Fibroblast of skin of abdomen (primary cell): ENCODE results near the gene SHISA4.
"Not testable (repeated sequence)": the region's sequence is repeated elsewhere in the genome, so short reads cannot be mapped to it uniquely, and the experiment has no call there.

Experiments
- DNase-seq: peaks from one replicate; pipeline ENCODE4 v3.0.0-alpha.2; 2013

Gene SHISA4

DNA sequence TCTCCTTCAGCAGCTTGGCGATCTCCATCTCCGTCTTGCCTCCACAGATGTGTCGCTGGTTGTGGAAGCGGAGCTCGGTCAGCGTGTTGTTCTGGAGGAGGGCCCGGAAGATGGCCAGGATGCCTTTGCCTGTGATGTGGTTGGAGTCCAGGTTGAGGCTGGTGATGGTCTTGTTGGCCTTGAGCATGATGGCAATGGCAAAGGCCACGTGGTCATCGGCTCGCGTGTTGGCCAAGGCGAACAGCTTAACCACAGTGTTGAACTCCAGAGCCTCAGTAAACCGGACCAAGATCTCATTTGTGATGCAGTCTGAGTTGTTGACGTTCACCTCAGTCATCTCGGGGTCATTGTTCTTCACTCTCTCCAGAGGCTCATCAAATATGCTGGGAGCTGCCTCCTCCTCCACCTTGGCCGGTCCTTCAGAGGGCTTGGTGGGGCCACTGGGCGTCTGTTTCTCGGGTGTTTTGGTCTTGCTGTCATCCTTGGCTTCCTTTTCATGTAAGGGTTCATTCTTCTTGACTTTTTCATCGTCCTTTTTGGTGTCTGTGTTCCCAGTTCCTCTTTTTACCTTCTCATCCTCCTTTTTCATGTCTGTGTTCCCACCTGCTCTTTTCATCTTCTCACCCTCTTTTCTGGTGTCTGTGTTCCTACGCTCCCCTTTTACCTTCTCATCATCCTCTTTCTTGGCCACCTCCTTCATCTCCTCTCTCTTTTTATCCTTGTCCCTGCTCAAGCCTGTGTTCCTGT is 11.2 kb downstream of the SHISA4 start:
- DNase-seq = no peak

DNA sequence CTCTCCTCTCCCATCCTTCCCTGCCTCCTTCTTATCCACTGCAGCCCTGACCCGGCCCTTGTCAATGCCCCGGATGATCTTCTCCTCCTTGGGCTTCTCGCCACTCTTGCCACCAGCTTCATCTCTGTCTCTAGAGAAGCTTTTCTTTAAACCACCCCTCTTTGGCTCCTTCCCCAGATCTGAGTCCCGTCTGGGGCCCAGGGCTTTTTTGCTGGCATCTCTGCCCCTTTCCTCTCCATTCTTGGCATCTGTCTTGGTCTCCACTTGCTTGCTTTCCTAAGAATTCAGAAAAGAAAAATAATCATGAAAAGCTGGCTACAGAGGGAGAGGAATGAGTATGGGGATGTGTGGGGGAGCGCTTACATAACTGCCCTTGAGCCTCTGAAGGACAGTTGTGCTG is 11.8 kb downstream of the SHISA4 start:
- DNase-seq = no peak

DNA sequence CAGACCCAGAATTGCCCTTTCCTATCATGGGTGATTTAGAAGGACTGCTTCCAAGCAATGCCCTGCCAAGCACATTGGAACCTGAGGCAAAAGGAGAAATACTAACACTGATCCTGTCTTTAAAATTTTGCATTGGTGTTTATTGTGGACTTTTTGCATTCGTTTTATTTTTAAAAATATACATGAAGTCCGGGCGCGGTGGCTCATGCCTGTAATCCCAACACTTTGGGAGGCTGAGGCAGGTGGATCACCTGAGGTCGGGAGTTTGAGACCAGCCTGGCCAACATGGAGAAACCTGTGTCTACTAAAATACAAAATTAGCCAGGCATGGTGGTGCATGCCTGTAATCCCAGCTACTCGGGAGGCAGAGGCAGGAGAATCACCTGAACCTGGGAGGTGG is 12.3 kb downstream of the SHISA4 start:
- not testable (repeated sequence) for DNase-seq

DNA sequence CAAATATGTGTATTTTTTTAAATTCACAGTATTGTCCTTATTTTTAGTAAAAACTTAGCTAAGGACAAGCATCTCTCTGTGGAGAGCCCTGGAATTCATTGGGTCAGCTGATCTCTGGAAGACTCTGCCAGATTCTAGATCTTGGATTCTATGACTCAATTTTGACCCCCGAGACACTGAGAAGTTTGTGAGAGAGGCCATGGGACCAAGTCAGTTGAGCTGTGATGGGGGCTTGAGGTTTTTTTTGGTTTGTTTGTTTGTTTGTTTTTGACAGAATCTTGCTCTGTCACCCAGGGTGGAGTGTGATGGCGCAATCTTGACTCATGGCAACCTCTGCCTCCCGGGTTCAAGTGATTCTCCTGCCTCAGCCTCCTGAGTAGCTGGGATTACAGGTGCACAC is 13.5 kb downstream of the SHISA4 start:
- DNase-seq = peak; percentile 50

DNA sequence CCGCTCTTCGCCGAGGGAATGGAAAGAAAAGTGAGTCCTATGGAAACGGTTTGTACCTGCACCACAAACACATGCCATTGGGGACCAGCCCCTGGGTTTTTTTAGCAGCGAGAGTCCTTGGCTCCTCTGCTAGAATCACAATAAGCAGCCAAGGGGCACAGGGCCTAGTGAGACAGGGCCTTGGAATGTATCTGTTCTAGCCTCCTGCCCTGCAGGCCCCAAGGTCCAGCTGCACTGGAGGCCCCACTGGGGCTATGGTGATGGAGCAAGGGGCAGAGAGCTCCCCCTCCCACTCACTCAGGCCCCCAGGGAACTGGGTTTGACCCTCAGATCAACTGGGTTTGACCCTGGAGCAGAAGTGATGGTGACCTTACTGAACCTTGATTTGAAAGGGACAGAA is 14.4 kb downstream of the SHISA4 start:
- peak; percentile 67 for DNase-seq

DNA sequence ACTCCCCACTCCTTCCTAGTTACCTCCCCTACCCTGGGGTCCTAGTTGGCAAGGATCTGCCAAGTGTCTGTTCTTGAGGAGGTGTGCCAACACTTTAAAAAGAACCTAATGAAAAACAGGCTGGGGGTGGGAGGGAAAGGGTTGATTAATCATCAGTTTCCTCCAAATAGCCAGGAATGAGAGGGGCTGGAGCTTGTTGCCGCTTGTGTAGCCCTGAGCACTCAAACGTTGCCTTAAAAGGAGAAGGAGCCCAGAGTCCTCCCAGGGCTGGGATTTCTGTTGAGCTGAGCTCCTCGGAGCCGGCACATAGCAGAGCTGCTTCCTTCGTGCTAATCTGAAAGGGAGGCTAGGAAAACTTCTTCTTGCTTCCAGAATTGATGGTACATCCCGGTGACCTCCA is 15.9 kb downstream of the SHISA4 start:
- peak; percentile 99 for DNase-seq

DNA sequence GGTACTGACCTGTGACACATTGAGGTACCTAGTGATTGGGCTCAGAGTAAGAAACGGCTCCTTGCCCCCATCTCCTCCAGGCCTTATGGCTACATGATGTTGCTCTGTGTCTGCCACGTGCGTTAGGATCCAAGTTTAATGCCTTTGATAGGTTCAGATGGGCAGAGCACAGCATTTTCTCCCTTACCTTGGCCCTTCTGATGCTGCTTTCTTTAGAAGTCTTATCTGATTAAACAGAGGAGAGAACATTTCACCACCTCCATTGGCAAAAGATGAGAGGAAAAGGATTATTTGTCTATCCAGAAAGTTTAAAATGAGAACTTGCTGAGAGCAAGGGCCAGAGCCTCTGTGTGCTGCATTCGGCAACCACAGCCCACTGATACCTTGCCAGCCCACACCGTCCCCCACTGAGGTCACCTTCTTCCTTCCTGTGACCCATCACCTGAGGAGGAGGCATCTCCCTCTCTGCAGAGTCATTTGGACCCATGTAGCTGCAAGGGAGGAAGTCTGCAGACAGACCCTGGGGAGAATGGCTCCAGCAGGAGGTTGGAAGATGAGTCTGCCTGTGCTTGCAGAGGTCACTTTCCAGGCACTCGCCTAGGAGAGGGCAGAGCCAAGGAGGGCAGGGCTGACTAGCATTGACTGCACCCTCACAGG is 16.7 kb downstream of the SHISA4 start:
- DNase-seq = no peak

DNA sequence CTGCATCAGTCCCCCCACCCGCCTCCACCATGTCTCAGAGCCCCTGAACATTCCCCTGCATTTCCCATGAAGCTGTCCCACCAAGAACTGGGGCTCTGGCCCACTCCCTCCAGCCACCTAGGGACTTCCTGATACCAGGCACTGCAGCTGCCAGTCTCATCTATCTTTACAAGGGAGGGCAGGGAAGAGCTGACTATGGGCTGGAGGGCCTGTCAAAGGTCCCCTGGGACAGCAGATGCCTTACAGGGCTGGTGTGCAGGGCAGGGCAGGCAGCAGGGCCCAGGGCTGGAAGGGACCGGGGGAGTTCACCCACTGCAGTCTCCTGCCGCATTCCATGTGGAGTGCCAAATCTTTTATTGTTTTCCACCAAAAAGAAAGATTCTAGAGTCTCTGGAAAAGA is 17.6 kb downstream of the SHISA4 start:
- no peak for DNase-seq

DNA sequence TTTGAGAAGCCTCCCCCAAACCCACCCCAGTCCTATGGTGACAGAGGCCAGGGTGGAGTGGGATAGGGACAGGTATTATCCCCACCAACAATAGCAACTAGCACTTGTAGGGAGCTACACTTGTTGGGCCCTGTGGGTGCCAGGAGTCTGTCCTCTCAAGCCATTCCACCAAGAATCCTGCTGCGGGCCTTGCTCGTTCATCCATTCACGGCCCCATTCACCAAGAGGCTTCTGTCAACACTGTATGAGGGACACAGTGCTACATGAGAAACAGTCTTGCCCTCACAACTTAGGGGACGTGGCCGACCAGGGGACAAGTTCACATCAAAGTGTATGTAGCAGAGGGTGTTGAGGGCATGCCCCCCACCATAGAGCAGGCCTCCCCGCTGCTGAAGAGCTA is 18.9 kb downstream of the SHISA4 start:
- DNase-seq = no peak

DNA sequence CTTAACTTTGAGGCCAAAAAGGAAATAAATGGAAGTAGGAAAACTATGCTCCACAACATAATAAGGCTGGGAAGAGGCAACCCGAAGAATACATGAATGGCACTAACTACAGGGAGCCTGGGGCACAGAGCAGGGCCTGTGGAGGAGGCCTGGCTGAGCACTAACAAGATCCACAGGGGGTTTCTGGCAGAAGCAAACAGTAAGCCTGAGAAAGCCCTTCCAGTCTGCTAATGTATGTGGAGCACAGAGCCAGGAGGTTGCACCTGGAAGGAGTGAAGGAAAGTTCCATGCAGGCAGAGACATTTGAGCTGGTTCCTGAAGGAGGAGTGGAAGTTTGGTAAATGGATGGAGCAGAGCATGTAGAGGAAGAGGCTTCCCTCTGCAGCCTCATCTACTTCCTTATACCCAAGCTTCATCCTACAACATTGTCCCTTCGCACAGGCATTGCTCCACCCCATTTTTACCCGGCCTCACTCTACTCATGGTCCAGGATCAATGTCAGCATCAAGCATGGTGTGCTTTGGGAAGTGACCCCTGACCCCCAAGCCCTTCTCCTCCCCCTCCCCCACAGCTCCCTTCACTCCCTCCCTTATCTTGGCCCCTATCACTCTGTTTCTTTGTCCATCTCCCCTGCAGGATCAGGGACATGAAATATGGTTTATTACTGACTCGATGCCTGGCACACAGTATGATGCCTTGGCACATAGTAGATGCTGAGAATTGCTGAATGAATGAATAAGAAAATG is 23.3 kb downstream of the SHISA4 start:
- DNase-seq = no peak

DNA sequence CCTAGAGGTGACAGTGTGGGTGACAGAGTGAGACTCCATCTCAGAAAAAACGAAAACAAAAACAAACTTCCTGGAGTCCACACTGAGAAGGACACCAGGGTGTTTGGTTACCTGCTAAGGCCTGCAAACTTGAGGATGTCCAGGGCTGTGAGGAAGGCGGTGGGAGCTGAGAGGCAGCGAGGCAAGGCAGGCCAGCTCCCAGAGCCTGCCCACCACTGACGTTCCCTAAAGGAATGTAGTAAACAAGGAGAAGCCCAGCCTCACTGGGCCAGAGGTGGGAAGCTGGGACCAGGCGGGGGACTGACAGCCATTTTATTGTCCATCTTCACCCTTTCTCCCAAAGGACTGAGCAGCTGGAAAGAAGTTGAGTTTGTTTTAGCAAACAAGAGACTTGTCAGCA is 24.1 kb downstream of the SHISA4 start:
- DNase-seq = peak; percentile 47

DNA sequence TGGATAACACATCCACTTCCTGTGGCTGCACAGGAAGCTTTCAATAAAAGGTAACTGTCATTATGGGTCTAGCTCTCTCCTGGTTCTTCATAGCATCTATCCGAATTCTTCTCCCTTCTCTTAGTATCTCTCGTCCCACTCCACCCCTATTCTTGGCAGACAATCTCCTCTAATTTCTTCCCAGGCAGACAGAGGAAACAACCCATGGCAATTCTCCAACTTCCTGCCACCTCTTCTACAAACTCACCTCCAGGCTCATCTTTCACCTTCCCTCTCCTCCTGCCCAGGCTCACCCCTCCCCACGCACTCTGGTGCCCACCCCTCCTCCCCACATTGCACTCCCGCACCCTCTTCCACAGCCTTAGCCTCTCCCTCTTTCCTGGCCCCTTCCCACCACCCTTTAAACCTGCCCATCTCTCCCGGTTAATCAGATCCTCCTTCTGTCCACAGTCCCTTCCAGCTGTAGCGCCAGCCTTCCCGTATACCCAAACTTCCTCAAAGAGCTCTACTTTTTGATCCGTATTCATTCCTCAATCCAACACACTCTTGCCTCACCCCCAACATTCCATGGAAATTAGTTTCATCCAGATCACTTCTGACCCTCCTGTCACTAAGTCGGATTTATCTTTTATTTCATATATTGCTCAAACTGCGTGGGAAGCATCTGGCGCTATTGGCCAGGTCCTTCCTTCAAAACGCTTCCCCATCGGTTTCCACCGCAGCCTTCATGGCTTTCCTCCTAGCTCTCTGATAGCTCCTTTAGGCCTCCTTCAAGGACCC is 25.9 kb downstream of the SHISA4 start:
- DNase-seq = peak; percentile 85

DNA sequence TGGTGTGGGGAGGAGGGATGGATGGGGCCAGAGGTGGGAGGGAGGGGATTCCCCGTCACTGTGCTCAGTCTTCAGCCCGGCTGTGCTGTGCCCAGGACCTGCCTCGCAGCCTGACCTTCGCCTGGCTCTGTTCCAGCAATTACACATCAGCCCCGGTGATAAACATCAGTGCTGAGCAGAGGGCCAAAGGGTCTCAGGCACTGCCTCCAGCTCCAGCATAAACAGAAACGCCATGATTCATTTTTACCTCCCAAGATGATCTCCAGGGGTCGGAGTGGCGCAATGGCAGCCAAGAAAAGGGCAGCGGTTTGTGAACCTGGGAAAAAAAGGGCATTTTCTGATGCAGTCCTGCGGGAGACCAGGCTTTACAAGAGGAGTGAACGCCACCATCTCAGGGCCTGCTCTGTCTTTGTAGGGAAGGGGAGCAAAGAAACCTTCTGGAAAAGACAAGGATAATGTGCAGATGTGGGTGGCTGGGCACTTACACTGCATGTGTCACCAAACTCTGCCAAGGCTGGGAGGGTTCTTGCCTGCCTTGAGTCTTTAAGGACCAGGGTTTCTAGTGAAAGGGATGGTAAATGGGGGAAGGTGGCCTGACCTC is 28.1 kb downstream of the SHISA4 start:
- peak; percentile 77 for DNase-seq

DNA sequence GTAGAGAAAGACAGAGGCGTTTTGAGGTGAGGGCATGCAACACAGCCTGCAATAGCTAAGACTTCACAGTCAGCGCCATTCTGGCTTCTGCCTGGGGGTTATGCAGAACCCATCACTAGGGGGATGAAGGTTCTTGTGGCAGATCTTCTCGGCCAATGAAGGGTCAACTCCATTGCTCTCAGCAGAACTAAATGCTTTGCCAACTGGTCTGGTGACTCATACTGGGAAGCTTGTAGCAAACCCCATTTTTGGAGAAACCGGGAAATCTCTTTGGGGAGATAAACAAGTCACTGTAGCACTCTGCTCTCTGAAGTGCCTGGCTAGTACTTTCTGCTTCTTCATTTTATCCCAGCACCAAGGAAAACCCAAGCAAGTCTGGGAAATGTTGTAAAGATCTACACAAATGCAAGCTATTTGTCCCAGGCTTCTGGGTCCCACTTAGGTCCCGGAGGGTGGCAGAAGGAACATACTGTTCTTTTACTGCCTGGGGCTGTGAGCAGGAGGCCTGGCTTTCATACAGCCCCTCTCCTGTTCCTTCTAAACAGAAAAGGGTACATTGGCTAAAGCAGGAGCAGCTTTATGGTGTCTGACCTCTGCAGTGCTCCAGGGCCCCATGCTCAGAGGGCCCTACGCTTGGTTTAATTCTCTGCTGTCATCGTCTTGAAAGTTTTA is 28.8 kb downstream of the SHISA4 start:
- peak; percentile 70 for DNase-seq

DNA sequence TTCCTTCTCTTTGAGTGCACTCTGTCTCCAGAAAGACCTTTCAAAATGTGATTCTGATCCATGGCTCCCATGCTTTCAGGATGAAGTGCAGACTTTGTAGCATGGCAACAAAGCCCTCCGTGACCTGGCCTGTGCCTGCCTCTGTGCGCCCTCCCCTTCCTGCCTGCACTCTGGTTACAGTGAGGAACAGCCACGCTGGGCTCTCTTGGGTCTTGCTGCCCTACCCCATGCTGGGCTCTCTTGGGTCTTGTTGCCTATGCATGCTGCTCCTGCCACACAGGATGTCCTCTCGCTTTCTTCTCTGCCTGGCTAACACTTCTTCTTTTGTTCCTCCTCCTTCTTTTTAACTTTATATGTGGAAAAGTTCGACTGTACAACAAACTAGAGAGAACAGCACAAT is 29.6 kb downstream of the SHISA4 start:
- no peak for DNase-seq

DNA sequence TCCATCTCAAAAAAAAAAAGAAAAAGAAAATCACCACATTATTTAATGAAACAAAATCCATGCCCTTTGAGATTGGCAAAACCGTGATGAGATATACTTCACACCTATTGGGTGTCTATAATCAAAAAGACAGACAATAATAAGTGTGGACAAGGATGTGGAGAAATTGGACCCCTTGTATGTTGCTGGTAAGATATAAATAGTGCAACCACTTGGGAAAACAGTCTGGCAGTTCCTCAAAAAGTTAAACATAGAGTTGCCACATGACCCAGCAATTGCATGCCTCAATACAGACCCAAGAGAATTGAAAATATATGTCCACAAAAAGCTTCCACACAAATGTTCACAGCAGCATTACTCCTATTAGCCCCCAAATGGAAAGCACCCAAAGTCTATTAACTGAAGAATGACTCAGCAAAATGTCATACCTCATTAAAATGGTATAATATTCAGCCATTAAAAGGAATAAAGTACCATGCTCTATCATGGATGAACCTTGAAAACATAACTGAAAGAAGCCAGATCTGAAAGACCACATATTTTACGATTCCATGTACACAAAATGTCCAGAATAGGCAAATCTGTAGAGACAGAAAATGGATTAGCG is 33.4 kb downstream of the SHISA4 start:
- no peak for DNase-seq

DNA sequence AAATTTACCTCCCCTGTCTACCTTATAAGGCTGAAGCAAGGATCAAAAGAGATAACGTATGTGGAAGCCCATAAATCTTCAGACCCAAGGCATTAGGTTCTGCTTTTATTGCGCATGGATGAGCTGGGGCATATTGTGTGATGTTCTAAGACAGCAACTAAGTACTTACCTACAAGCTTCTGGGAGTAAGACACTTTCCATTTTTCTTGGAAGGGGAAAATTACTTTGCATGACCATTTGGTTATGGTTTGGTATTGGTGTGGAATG is 36.5 kb downstream of the SHISA4 start:
- no peak for DNase-seq

DNA sequence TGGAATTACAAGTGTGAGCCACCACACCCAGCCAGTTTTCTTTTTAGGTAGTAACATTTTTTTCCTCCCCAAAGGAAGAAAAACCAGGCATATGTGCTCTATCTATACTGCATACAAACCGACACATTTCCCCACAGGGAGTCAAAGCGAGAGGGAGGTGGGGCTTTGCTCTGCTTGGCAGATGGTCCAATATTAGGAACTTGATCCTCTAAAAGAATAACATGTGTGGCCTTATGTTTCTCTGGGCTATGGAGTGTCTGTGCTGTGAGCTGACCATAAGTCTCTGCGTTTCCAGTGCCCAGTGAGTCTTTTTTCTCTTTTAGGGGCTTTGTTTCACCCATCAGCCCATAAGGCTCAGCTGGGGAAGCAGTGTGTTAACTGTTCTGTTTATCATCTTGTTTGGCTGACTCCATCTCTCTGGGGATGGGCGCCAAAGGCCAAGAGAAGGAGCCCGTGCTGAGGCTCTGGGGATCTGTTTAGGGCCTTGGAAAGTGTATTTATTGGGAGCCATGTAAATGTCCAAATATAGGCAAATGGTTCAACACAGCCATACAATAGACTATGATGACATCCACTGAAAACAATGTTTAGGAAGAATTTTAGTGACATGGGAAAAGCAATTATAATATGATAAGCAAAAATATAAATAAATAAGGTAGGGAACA is 37.4 kb downstream of the SHISA4 start:
- DNase-seq = peak; percentile 35

DNA sequence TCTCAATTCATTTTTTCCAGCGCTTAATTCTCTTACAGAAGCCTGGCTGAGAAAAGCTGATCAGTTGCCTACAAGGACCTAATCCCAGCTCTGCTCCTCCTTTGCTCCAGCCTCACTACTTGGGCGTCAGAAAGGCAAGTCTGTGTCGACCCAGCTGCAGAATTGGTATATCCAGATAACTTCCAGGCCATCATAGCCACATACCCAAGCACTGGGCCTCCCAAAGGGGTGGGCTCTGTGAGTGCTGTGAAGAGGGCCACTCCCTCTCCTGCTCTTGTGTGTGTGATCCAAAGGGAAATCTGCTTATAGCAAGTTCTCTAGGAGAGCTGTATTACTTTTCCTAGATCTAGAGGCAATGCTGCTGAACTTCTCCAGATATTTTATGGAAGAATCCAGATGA is 39.6 kb downstream of the SHISA4 start:
- DNase-seq = no peak

DNA sequence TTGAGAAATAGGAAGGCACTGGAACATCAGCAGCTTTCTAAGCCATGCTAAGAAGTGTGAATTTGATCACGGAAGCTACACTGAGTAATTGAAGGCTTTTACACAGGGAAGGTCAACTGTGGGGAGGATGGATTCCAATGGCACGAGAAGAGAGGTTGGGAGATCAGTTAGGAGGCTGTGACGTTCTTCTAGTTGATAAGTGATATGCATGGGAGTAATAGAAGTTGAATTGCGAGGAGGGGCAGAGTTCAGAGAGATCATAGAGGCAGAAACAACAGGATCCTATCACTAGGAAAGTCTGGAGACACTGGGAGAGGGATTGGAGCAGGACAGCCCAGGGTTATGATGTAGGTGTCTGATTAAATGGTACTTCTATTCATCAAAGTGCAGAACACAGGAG is 41.4 kb downstream of the SHISA4 start:
- no peak for DNase-seq

DNA sequence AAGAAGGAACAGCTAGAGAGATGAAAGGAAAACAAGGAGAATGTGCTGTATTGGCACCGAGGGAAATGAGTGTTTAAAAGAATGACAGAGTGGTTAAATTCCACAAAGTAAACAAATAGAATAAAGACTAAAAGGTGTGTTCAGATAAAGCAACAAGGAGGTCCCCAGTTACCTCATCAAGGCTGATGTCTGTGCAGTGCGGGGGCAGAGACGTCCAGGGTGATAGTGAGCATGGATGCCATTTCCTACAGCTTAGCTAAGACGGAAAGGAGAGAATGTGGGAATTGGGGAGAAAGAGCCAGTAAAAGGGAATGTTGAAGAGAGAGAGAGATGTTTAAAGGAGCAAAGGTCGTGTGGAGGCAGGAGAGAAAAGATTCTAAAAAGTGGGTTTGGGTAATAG is 42.1 kb downstream of the SHISA4 start:
- DNase-seq = no peak
